ENCODE results near the gene TXNRD1. TPM values are rescaled to one million over a fixed set of nuclear protein-coding genes. Genes with fewer than 3 reads are reported as not detected.

TXNRD1 gene
- total RNA-seq, 1 donor from 2014 or later = 74.7 TPM

DNA sequence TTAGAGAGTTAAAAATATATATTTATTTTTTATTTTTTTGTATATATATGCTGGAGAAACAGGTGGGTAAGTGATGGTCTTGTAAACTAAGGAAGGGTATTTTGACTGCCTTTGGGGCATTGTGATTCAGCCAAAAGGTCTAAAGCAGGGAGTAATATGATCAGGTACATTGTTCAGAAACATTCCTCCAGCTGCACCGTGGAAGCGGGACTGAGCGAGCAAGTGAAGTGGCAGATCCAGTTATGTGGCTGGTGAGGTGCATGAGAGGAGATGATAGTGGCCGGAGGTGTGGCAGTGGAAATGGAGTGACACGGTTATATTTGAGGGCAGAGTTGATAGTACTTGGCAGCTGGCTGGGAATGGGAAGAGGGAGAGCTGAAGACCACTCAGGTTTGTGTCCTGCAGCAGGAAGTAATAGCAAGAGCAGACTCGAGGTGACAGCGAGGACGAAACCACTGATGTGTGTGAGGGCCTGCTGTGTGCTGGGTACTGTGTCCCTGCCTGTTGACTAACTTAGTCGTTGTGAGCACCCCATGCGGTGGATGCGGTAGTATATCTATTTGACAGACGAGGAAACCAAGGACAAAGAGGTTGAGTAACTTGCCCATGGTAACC is 127.2 kb downstream of the TXNRD1 start:
- TF ChIP-seq, protein P1, sequence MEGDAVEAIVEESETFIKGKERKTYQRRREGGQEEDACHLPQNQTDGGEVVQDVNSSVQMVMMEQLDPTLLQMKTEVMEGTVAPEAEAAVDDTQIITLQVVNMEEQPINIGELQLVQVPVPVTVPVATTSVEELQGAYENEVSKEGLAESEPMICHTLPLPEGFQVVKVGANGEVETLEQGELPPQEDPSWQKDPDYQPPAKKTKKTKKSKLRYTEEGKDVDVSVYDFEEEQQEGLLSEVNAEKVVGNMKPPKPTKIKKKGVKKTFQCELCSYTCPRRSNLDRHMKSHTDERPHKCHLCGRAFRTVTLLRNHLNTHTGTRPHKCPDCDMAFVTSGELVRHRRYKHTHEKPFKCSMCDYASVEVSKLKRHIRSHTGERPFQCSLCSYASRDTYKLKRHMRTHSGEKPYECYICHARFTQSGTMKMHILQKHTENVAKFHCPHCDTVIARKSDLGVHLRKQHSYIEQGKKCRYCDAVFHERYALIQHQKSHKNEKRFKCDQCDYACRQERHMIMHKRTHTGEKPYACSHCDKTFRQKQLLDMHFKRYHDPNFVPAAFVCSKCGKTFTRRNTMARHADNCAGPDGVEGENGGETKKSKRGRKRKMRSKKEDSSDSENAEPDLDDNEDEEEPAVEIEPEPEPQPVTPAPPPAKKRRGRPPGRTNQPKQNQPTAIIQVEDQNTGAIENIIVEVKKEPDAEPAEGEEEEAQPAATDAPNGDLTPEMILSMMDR (IDR thresholded peaks at IDR 0.05; ENCODE audit: unreplicated experiment) = no peak
- H3K36me3 Mint-ChIP-seq = peaks cover 29% of the 10 kb centered on the region
- H3K9me3 Mint-ChIP-seq = no peaks in the 10 kb centered on the region
- no peak for DNase-seq (ENCODE audit: low spot score in 2 of 2, unreplicated experiment in 2 of 2)
- no peaks in the 10 kb centered on the region for H3K27me3 Mint-ChIP-seq (ENCODE audit: low read depth)
- no peak overlapping the region for H3K27ac Mint-ChIP-seq
- H3K4me1 Mint-ChIP-seq = no peaks in the 10 kb centered on the region
- no peak overlapping the region for H3K4me3 Mint-ChIP-seq

DNA sequence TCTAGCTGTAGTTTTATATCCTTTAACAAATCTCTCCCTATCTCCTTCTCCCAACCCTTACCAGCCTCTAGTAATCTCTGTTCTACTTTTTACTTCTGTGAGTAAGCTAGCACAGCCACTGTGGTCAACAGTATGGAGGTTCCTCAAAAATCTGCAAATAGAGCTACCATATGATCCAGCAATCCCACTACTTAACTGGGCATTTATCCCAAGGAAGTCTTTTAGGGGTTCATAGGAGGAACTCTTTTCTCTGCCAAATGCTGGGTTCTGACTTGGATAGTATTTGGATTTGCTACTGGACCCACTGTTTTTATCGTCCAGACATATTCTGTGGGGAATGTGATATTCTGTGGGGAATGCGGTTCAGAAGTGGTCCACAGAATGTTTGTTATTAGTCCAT is 129.1 kb downstream of the TXNRD1 start:
- DNase-seq (ENCODE audit: low spot score in 2 of 2, unreplicated experiment in 2 of 2) = no peak
- H3K4me3 Mint-ChIP-seq = no peak overlapping the region
- no peaks in the 10 kb centered on the region for H3K27me3 Mint-ChIP-seq (ENCODE audit: low read depth)
- TF ChIP-seq, protein P1 (IDR thresholded peaks at IDR 0.05; ENCODE audit: unreplicated experiment) = no peak
- H3K36me3 Mint-ChIP-seq = peaks cover 30% of the 10 kb centered on the region
- no peaks in the 10 kb centered on the region for H3K9me3 Mint-ChIP-seq
- no peaks in the 10 kb centered on the region for H3K4me1 Mint-ChIP-seq
- H3K27ac Mint-ChIP-seq = no peak overlapping the region

DNA sequence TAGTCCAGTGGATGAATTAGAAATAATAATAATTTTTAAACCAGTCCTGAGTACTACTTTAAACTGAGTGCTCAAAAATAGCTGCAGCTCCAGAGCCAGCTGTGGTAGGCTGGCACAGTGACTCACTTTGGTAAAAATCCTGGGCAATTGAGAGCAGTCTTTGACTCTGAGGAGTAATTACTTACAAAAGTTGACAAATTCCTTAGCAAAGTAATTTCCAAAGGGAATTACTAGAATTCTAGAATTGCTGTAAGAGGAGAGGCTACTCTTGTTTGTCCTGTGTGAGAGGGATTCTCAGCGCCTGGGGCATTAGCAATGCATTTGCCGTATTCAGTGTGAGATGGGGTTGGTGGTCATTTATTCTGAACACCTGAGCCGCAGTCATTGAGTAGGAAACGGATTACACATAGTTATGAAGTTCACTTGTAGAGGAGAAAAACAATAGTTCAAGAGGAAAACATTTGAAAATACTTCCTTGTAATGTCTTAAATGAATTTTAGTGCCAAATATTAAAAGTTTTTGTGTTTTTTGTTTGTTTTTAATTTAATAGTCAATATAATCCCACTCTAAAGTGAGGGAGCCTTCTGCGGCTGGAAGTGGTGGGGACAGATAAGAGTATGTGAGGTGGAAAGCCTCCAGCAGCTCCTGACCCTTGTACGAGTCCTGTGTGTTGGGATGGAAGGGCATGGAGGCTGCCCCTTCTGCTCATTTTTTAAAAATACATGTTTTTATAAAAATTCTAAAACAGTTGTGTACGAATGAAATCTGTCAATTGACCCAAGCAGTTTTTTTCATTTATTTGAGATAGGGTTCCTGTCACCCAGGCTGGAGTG is 129.9 kb downstream of the TXNRD1 start:
- no peak for DNase-seq (ENCODE audit: low spot score in 2 of 2, unreplicated experiment in 2 of 2)
- H3K36me3 Mint-ChIP-seq = peaks cover 27% of the 10 kb centered on the region
- no peaks in the 10 kb centered on the region for H3K27me3 Mint-ChIP-seq (ENCODE audit: low read depth)
- H3K9me3 Mint-ChIP-seq = no peaks in the 10 kb centered on the region
- TF ChIP-seq, protein P1 (IDR thresholded peaks at IDR 0.05; ENCODE audit: unreplicated experiment) = no peak
- H3K4me3 Mint-ChIP-seq = no peak overlapping the region
- no peaks in the 10 kb centered on the region for H3K4me1 Mint-ChIP-seq
- H3K27ac Mint-ChIP-seq = no peak overlapping the region

DNA sequence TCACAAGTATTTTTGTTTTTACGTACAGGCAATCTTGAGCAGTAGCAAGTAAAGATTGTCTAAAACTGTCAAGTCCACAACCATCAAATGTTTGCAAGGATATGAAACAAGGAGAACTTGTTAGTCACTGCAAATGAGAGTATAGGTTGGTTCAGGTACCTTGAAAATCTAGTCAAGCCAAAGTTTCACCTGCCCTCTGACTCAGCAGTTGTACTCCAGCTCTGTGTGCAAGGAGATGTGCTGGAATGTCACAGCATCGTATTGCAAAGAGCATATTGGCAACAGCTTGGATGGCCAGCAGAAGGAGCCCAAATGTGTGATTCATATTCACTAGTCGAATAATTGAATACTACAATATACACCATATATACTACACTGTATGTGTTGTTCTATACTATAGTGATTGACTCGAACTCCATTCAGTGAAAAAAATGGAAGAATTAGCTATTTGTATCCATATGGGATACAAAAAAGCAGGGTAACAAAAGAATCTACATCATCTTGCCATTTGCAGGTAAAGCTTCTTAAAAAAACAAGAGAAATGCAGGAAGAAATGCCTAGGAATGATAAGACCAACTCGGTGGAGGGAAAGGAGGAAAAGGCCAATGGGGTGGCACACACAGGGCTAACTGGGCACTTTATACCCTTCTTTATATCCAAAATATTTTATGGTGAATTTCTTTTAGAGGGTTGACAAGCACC is 131.9 kb downstream of the TXNRD1 start:
- no peak overlapping the region for H3K4me3 Mint-ChIP-seq
- peaks cover 23% of the 10 kb centered on the region for H3K36me3 Mint-ChIP-seq
- no peak overlapping the region for H3K27ac Mint-ChIP-seq
- no peaks in the 10 kb centered on the region for H3K27me3 Mint-ChIP-seq (ENCODE audit: low read depth)
- no peak for DNase-seq (ENCODE audit: low spot score in 2 of 2, unreplicated experiment in 2 of 2)
- TF ChIP-seq, protein P1 (IDR thresholded peaks at IDR 0.05; ENCODE audit: unreplicated experiment) = no peak
- no peaks in the 10 kb centered on the region for H3K4me1 Mint-ChIP-seq
- no peaks in the 10 kb centered on the region for H3K9me3 Mint-ChIP-seq

DNA sequence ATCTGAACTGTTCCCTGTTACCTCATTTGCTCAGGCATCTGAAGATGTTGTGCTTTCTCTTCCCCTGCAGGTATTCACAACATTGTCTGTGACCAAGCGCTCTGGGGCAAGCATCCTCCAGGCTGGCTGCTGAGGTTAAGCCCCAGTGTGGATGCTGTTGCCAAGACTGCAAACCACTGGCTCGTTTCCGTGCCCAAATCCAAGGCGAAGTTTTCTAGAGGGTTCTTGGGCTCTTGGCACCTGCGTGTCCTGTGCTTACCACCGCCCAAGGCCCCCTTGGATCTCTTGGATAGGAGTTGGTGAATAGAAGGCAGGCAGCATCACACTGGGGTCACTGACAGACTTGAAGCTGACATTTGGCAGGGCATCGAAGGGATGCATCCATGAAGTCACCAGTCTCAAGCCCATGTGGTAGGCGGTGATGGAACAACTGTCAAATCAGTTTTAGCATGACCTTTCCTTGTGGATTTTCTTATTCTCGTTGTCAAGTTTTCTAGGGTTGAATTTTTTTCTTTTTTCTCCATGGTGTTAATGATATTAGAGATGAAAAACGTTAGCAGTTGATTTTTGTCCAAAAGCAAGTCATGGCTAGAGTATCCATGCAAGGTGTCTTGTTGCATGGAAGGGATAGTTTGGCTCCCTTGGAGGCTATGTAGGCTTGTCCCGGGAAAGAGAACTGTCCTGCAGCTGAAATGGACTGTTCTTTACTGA is 132.9 kb downstream of the TXNRD1 start:
- H3K4me3 Mint-ChIP-seq = no peak overlapping the region
- H3K9me3 Mint-ChIP-seq = no peaks in the 10 kb centered on the region
- no peak overlapping the region for H3K27ac Mint-ChIP-seq
- TF ChIP-seq, protein P1 (IDR thresholded peaks at IDR 0.05; ENCODE audit: unreplicated experiment) = no peak
- no peaks in the 10 kb centered on the region for H3K4me1 Mint-ChIP-seq
- DNase-seq (ENCODE audit: low spot score in 2 of 2, unreplicated experiment in 2 of 2) = no peak
- peaks cover 19% of the 10 kb centered on the region for H3K36me3 Mint-ChIP-seq
- H3K27me3 Mint-ChIP-seq (ENCODE audit: low read depth) = no peaks in the 10 kb centered on the region
